ENCODE results near the gene SLC66A1. TPM values are rescaled to one million over a fixed set of nuclear protein-coding genes. Genes with fewer than 3 reads are reported as not detected.

The SLC66A1 gene
- total RNA-seq, 2 experiments from 2014 or later: 2.3 to 3.7 TPM

DNA sequence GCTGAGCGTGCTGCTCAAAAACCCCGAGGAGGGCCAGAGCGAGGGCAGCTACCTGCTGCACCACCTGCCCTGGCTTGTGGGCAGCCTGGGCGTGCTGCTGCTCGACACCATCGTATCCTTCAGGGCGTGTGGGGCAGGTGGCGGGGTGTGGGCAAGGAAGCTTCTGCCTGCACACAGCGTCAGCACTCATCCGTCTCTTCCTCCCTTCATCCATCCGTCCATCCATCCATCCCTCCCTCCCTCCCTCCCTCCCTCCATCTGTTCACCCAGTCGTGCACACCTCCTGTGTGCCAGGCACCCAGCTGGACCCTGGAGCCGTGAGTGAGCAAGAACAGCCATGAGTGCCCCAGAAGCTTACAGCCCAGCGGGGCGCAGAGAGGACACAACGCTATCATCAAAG, 15.2 kb downstream of the SLC66A1 start:
- Mint-ChIP-seq H3K9me3 (no peaks in the 10 kb centered on the region), H3K27ac (no peak overlapping the region), H3K4me3 (no peak overlapping the region), H3K36me3 (ENCODE audit: low read depth) (peaks cover 3% of the 10 kb centered on the region), H3K4me1 (ENCODE audit: low read depth) (no peaks in the 10 kb centered on the region), H3K27me3 (no peaks in the 10 kb centered on the region)
- no peaks in the 10 kb centered on the region for H3K9me3 ChIP-seq (ENCODE audit: control insufficient read depth in 1 of 2, insufficient read depth in 1 of 2, low read length in 2 of 2)
- POLR2A ChIA-PET: no interaction called here
- DNase-seq (no peak), ATAC-seq (ENCODE audit: poor library complexity) (no peak)
- intact Hi-C loops (cut with DNase I, micrococcal nuclease): no loop called here
- H3K27ac ChIP-seq (ENCODE audit: low read depth in 1 of 2, low read length in 2 of 2): no peak overlapping the region
- TF ChIP-seq, protein P1, sequence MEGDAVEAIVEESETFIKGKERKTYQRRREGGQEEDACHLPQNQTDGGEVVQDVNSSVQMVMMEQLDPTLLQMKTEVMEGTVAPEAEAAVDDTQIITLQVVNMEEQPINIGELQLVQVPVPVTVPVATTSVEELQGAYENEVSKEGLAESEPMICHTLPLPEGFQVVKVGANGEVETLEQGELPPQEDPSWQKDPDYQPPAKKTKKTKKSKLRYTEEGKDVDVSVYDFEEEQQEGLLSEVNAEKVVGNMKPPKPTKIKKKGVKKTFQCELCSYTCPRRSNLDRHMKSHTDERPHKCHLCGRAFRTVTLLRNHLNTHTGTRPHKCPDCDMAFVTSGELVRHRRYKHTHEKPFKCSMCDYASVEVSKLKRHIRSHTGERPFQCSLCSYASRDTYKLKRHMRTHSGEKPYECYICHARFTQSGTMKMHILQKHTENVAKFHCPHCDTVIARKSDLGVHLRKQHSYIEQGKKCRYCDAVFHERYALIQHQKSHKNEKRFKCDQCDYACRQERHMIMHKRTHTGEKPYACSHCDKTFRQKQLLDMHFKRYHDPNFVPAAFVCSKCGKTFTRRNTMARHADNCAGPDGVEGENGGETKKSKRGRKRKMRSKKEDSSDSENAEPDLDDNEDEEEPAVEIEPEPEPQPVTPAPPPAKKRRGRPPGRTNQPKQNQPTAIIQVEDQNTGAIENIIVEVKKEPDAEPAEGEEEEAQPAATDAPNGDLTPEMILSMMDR (IDR thresholded peaks at IDR 0.05): no peak
- peaks cover 15% of the 10 kb centered on the region for H3K36me3 ChIP-seq (ENCODE audit: insufficient read depth, low read length)
- H3K27me3 ChIP-seq (ENCODE audit: control insufficient read depth in 1 of 2, insufficient read depth in 2 of 2, low read length in 2 of 2): no peaks in the 10 kb centered on the region
- no peak overlapping the region for H3K4me3 ChIP-seq (ENCODE audit: low read length)
- CTCF ChIA-PET: no interaction called here
- H3K4me1 ChIP-seq (ENCODE audit: insufficient read depth, low read length): no peaks in the 10 kb centered on the region

DNA sequence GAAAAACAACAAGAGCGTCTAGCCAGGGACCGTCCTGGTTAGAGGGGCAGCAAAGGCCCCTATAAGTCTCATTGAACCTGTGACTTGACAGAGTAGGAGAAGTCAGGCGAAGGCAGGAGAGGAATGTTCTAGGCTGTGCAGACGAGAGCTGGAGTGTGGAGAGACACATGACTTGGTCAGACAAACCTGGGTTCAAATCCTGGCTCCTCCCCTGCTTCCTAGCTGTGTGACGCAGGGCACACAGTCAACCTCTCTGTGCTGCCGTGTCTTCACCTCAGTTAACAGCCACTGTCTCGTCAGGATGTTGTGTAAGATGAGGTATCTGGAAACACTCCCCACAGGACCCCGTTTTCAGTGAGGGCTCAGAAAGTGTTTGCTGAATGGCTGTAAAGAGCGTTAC, 15.6 kb downstream of the SLC66A1 start:
- ATAC-seq (ENCODE audit: poor library complexity) (no peak), DNase-seq (no peak)
- Histone ChIP-seq H3K27me3 (ENCODE audit: control insufficient read depth in 1 of 2, insufficient read depth in 2 of 2, low read length in 2 of 2) (no peaks in the 10 kb centered on the region), H3K4me3 (ENCODE audit: low read length) (no peak overlapping the region), H3K4me1 (ENCODE audit: insufficient read depth, low read length) (no peaks in the 10 kb centered on the region), H3K27ac (ENCODE audit: low read depth in 1 of 2, low read length in 2 of 2) (no peak overlapping the region), H3K36me3 (ENCODE audit: insufficient read depth, low read length) (peaks cover 12% of the 10 kb centered on the region), H3K9me3 (ENCODE audit: control insufficient read depth in 1 of 2, insufficient read depth in 1 of 2, low read length in 2 of 2) (no peaks in the 10 kb centered on the region)
- Mint-ChIP-seq H3K36me3 (ENCODE audit: low read depth) (no peaks in the 10 kb centered on the region), H3K4me1 (ENCODE audit: low read depth) (no peaks in the 10 kb centered on the region), H3K27ac (no peak overlapping the region), H3K27me3 (no peaks in the 10 kb centered on the region), H3K4me3 (no peak overlapping the region), H3K9me3 (no peaks in the 10 kb centered on the region)
- TF ChIP-seq, protein P1 (IDR thresholded peaks at IDR 0.05): no peak
- intact Hi-C loops (cut with DNase I, micrococcal nuclease): no loop called here
- ChIA-PET CTCF (no interaction called here), POLR2A (no interaction called here)

DNA sequence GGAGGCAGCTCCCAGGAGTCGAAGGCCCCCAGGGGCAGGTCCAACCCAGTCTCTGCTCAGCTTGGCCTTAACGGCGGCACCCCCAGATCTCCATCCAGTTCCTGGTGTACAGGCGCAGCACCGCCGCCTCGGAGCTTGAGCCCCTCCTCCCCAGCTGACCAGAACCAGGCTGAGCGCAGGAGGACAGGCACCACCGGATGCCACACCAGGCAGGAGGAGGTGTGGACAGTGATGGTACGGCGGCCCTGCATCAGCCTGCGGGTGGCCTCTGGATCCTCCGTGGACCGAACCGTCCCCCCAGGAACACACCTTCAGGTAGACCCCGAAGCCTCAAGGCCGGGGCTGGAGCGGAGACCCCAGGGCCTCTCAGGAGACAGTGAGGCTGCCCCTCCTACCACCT, 16.4 kb downstream of the SLC66A1 start:
- Mint-ChIP-seq H3K4me3 (no peak overlapping the region), H3K27me3 (no peaks in the 10 kb centered on the region), H3K36me3 (ENCODE audit: low read depth) (no peaks in the 10 kb centered on the region), H3K9me3 (no peaks in the 10 kb centered on the region), H3K4me1 (ENCODE audit: low read depth) (no peaks in the 10 kb centered on the region), H3K27ac (no peak overlapping the region)
- intact Hi-C loops (cut with DNase I, micrococcal nuclease): no loop called here
- Histone ChIP-seq H3K4me1 (ENCODE audit: insufficient read depth, low read length) (no peaks in the 10 kb centered on the region), H3K4me3 (ENCODE audit: low read length) (no peak overlapping the region), H3K27ac (ENCODE audit: low read depth in 1 of 2, low read length in 2 of 2) (no peak overlapping the region), H3K9me3 (ENCODE audit: control insufficient read depth in 1 of 2, insufficient read depth in 1 of 2, low read length in 2 of 2) (no peaks in the 10 kb centered on the region), H3K27me3 (ENCODE audit: control insufficient read depth in 1 of 2, insufficient read depth in 2 of 2, low read length in 2 of 2) (no peaks in the 10 kb centered on the region), H3K36me3 (ENCODE audit: insufficient read depth, low read length) (peaks cover 12% of the 10 kb centered on the region)
- ChIA-PET CTCF (no interaction called here), POLR2A (no interaction called here)
- no peak for DNase-seq
- TF ChIP-seq, protein P1 (IDR thresholded peaks at IDR 0.05): no peak
- no peak for ATAC-seq (ENCODE audit: poor library complexity)
